GM12865 (cell line): ENCODE results near the gene CPXM2.

Experiments used
- DNase-seq: peaks from one replicate; pipeline ENCODE4 v3.0.0; 2010; ENCODE audit warnings: low read depth
- H3K4me3 ChIP-seq: 2 replicates; pipeline ENCODE4 v1.5.1; 2011; ENCODE audit warnings: mild to moderate bottlenecking, low read depth, low read length, control low read depth
- CTCF ChIP-seq: IDR thresholded peaks from 2 replicates; pipeline ENCODE4 v1.5.1; 2011; ENCODE audit warnings: low read length, control low read depth, low read depth, inconsistent platforms; ENCODE audit not compliant: insufficient read depth; ENCODE audit errors: missing control alignments

CPXM2 gene

GRCh38 chr10:123782549-123782948 is 109.1 kb downstream of the CPXM2 start:
- TF ChIP-seq CTCF, result no peak
- no peak for DNase-seq
- H3K4me3 ChIP-seq, result no peak overlapping the region

- no peak overlapping the region for H3K4me3 ChIP-seq
- no peak for DNase-seq
- TF ChIP-seq CTCF, result no peak
These were observed 109.6 kb downstream of the CPXM2 start for GRCh38 chr10:123781956-123782500.

- H3K4me3 ChIP-seq, result no peak overlapping the region
- TF ChIP-seq CTCF, result no peak
- no peak for DNase-seq
These were observed 110.2 kb downstream of the CPXM2 start for GRCh38 chr10:123781324-123781900.

GRCh38 chr10:123778719-123779517 is 112.7 kb downstream of the CPXM2 start:
- no peak overlapping the region for H3K4me3 ChIP-seq
- no peak for DNase-seq
- TF ChIP-seq CTCF, result no peak

GRCh38 chr10:123777881-123778280 is 113.7 kb downstream of the CPXM2 start:
- TF ChIP-seq CTCF, result no peak
- no peak for DNase-seq
- no peak overlapping the region for H3K4me3 ChIP-seq

- no peak overlapping the region for H3K4me3 ChIP-seq
- no peak for DNase-seq
- TF ChIP-seq CTCF, result no peak
These were observed 117.4 kb downstream of the CPXM2 start for GRCh38 chr10:123774132-123774742.
